Neural crest cell (in vitro differentiated cells): ENCODE measurements around the gene GZMB. TPM values are rescaled to one million over a fixed set of nuclear protein-coding genes. Genes with fewer than 3 reads are reported as not detected.

Experiments
- DNase-seq: peaks from one replicate; pipeline ENCODE4 v3.0.0; 2021; ENCODE audit warnings: low read depth, mixed read lengths, low spot score
- H3K27ac Mint-ChIP-seq: one replicate; pipeline ENCODE4 v1.8.0; 2021; ENCODE audit warnings: mild to moderate bottlenecking, mixed read lengths; ENCODE audit not compliant: unreplicated experiment
- H3K27me3 Mint-ChIP-seq: 2 replicates; pipeline ENCODE4 v1.8.0; 2021; ENCODE audit warnings: low read depth, mild to moderate bottlenecking, mixed read lengths
- H3K36me3 Mint-ChIP-seq: 2 replicates; pipeline ENCODE4 v1.8.0; 2021; ENCODE audit warnings: low read depth, mild to moderate bottlenecking, mixed read lengths
- H3K4me1 Mint-ChIP-seq: 2 replicates; pipeline ENCODE4 v1.8.0; 2021; ENCODE audit warnings: mixed read lengths
- H3K4me3 Mint-ChIP-seq: one replicate; pipeline ENCODE4 v1.8.0; 2021; ENCODE audit warnings: mild to moderate bottlenecking, mixed read lengths
- H3K9me3 Mint-ChIP-seq: 2 replicates; pipeline ENCODE4 v1.8.0; 2021; ENCODE audit warnings: mixed read lengths
- CTCF ChIP-seq: fragments of 200-600 bp; sonication (generic); conservative IDR thresholded peaks from 2 replicates; pipeline ENCODE4 v1.5.0; 2021; ENCODE audit warnings: antibody characterized with exemption, mild to moderate bottlenecking
- total RNA-seq: library from RNA; stranded (reverse); gene quantifications from 2 replicates; pipeline ENCODE4 v1.2.1, GENCODE V29; 2021

The GZMB gene
- total RNA-seq, 1 donor from 2014 or later: not detected

GRCh38 chr14:24639905-24640304 is 5.9 kb upstream of the GZMB start:
- Mint-ChIP-seq H3K27me3 (peaks cover 39% of the 10 kb centered on the region), H3K36me3 (no peaks in the 10 kb centered on the region), H3K27ac (no peak overlapping the region), H3K9me3 (peaks cover 2% of the 10 kb centered on the region), H3K4me3 (no peak overlapping the region), H3K4me1 (no peaks in the 10 kb centered on the region)
- no peak for DNase-seq
- TF ChIP-seq CTCF: no peak

GRCh38 chr14:24639270-24639669 is 5.3 kb upstream of the GZMB start:
- peaks cover 42% of the 10 kb centered on the region for H3K27me3 Mint-ChIP-seq
- no peak for TF ChIP-seq CTCF
- no peak overlapping the region for H3K4me3 Mint-ChIP-seq
- H3K27ac Mint-ChIP-seq: no peak overlapping the region
- no peaks in the 10 kb centered on the region for H3K36me3 Mint-ChIP-seq
- H3K4me1 Mint-ChIP-seq: no peaks in the 10 kb centered on the region
- no peak for DNase-seq
- H3K9me3 Mint-ChIP-seq: peaks cover 2% of the 10 kb centered on the region

- Mint-ChIP-seq H3K27ac (no peak overlapping the region), H3K4me1 (no peaks in the 10 kb centered on the region)
Observed at GRCh38 chr14:24633353-24633752, 637 bp downstream of the GZMB start.

GRCh38 chr14:24632761-24633160 is 1.2 kb downstream of the GZMB start:
- Mint-ChIP-seq H3K27me3 (peaks cover 14% of the 10 kb centered on the region), H3K27ac (no peak overlapping the region), H3K4me1 (no peaks in the 10 kb centered on the region), H3K36me3 (no peaks in the 10 kb centered on the region), H3K4me3 (no peak overlapping the region), H3K9me3 (peaks cover 12% of the 10 kb centered on the region)
- DNase-seq: no peak
- TF ChIP-seq CTCF: no peak

More at GRCh38 chr14:24633353-24633752, 637 bp downstream of the GZMB start:
- DNase-seq: no peak
- TF ChIP-seq CTCF: no peak
- H3K4me3 Mint-ChIP-seq: no peak overlapping the region
- H3K9me3 Mint-ChIP-seq: peaks cover 12% of the 10 kb centered on the region
- H3K36me3 Mint-ChIP-seq: no peaks in the 10 kb centered on the region
- H3K27me3 Mint-ChIP-seq: peaks cover 18% of the 10 kb centered on the region

GRCh38 chr14:24632336-24632735 is 1.7 kb downstream of the GZMB start:
- Mint-ChIP-seq H3K4me3 (no peak overlapping the region), H3K27me3 (peaks cover 14% of the 10 kb centered on the region), H3K9me3 (peaks cover 12% of the 10 kb centered on the region), H3K4me1 (no peaks in the 10 kb centered on the region), H3K27ac (no peak overlapping the region), H3K36me3 (no peaks in the 10 kb centered on the region)
- DNase-seq: no peak
- no peak for TF ChIP-seq CTCF
